HEK293 (cell line): ENCODE results near the gene PTGIR.

Source experiments
- CTCF ChIA-PET: fragments of 350-600 bp; formaldehyde crosslinking; extraction: SDS; loops from one replicate; lab custom pipeline; 2021; ENCODE audit warnings: antibody characterized with exemption; lab: Yijun Ruan, JAX
- POLR2A ChIA-PET: fragments of 300-600 bp; formaldehyde crosslinking; extraction: SDS; loops from one replicate; lab custom pipeline; 2020; ENCODE audit warnings: antibody characterized with exemption, inconsistent platforms; lab: Yijun Ruan, JAX
- H3K27ac ChIP-seq: fragments of 200-500 bp; sonication (Bioruptor generic); 2 replicates; pipeline ENCODE4 v1.5.1; 2014; ENCODE audit warnings: low read depth, low read length, control low read depth, inconsistent platforms; ENCODE audit errors: extremely low read depth
- H3K36me3 ChIP-seq, 2 experiments: fragments of 200-500 bp in 1 of 2; sonication (Bioruptor generic) in 1 of 2; 1 replicate in 1 of 2; 2 replicates in 1 of 2; pipeline ENCODE4 v1.5.1; 2014 to 2017; ENCODE audit warnings: inconsistent platforms in 2 of 2, low read length in 2 of 2; ENCODE audit not compliant: control insufficient read depth in 2 of 2, insufficient read depth in 1 of 2
- H3K4me1 ChIP-seq: fragments of 200-500 bp; sonication (Bioruptor generic); 2 replicates; pipeline ENCODE4 v1.5.1; 2014; ENCODE audit warnings: mild to moderate bottlenecking, low read length, inconsistent platforms; ENCODE audit not compliant: control insufficient read depth, insufficient read depth
- H3K4me3 ChIP-seq: 2 replicates; pipeline ENCODE4 v1.5.1; 2011; ENCODE audit warnings: low read depth, mild to moderate bottlenecking, control low read depth, low read length, moderate library complexity
- H3K9me3 ChIP-seq: fragments of 200-500 bp; sonication (Bioruptor generic); 2 replicates; pipeline ENCODE4 v1.5.1; 2014; ENCODE audit warnings: low read depth, low read length, inconsistent platforms; ENCODE audit not compliant: control insufficient read depth, insufficient read depth
- GLIS2 ChIP-seq: fragments of 450-650 bp; formaldehyde crosslinking; IDR thresholded peaks from 2 replicates; pipeline ENCODE4 v1.5.1; 2016; ENCODE audit warnings: missing biosample characterization, missing genetic modification characterization
- PRDM2 ChIP-seq: fragments of 450-650 bp; formaldehyde crosslinking; IDR thresholded peaks from 2 replicates; pipeline ENCODE4 v1.5.1; 2016; ENCODE audit warnings: missing biosample characterization, missing genetic modification characterization, borderline replicate concordance
- TSHZ1 ChIP-seq: fragments of 450-650 bp; formaldehyde crosslinking; IDR thresholded peaks from 2 replicates; pipeline ENCODE4 v1.5.1; 2016; ENCODE audit warnings: missing biosample characterization, missing genetic modification characterization, borderline replicate concordance
- ZBTB10 ChIP-seq: fragments of 450-650 bp; formaldehyde crosslinking; IDR thresholded peaks from 2 replicates; pipeline ENCODE4 v1.5.1; 2016; ENCODE audit warnings: missing biosample characterization, missing genetic modification characterization
- ZBTB20 ChIP-seq: fragments of 450-650 bp; formaldehyde crosslinking; IDR thresholded peaks from 2 replicates; pipeline ENCODE4 v1.5.1; 2016; ENCODE audit warnings: missing biosample characterization, missing genetic modification characterization
- ZBTB44 ChIP-seq: fragments of 450-650 bp; IDR thresholded peaks from 2 replicates; pipeline ENCODE4 v1.5.1; 2018; ENCODE audit warnings: missing biosample characterization, mild to moderate bottlenecking, missing genetic modification characterization
- ZBTB48 ChIP-seq: fragments of 450-650 bp; formaldehyde crosslinking; IDR thresholded peaks from 2 replicates; pipeline ENCODE4 v1.5.1; 2016; ENCODE audit warnings: missing biosample characterization, missing genetic modification characterization
- ZNF148 ChIP-seq: fragments of 450-650 bp; formaldehyde crosslinking; IDR thresholded peaks from 2 replicates; pipeline ENCODE4 v1.5.0; 2017; ENCODE audit warnings: missing biosample characterization, missing genetic modification characterization, borderline replicate concordance
- ZNF202 ChIP-seq: fragments of 450-650 bp; formaldehyde crosslinking; IDR thresholded peaks from 2 replicates; pipeline ENCODE4 v1.5.1; 2016; ENCODE audit warnings: missing biosample characterization, missing genetic modification characterization, borderline replicate concordance
- ZNF24 ChIP-seq: fragments of 450-650 bp; formaldehyde crosslinking; IDR thresholded peaks from 2 replicates; pipeline ENCODE4 v1.5.1; 2016; ENCODE audit warnings: missing biosample characterization, missing genetic modification characterization
- ZNF335 ChIP-seq: fragments of 450-650 bp; formaldehyde crosslinking; conservative IDR thresholded peaks from 2 replicates; pipeline ENCODE4 v1.5.1; 2016; ENCODE audit warnings: missing biosample characterization, missing genetic modification characterization
- ZNF398 ChIP-seq: fragments of 450-650 bp; formaldehyde crosslinking; IDR thresholded peaks from 2 replicates; pipeline ENCODE4 v1.5.1; 2017; ENCODE audit warnings: missing biosample characterization, missing genetic modification characterization
- ZNF416 ChIP-seq: fragments of 450-650 bp; formaldehyde crosslinking; IDR thresholded peaks from 2 replicates; pipeline ENCODE4 v1.5.1; 2016; ENCODE audit warnings: missing biosample characterization, missing genetic modification characterization
- ZNF513 ChIP-seq: fragments of 450-650 bp; IDR thresholded peaks from 2 replicates; pipeline ENCODE4 v1.5.1; 2018; ENCODE audit warnings: missing biosample characterization, missing genetic modification characterization
- ZNF561 ChIP-seq: fragments of 450-650 bp; IDR thresholded peaks from 2 replicates; pipeline ENCODE4 v1.5.1; 2018; ENCODE audit warnings: missing biosample characterization, missing genetic modification characterization, borderline replicate concordance
- ZNF610 ChIP-seq: fragments of 450-650 bp; formaldehyde crosslinking; IDR thresholded peaks from 2 replicates; pipeline ENCODE4 v1.5.1; 2016; ENCODE audit warnings: missing biosample characterization, missing genetic modification characterization, borderline replicate concordance

PTGIR gene

GRCh38 chr19:46660551-46661019 is 35.7 kb upstream of the PTGIR start:
- Histone ChIP-seq H3K36me3 (no peaks in the 10 kb centered on the region; a peak in 1 of 3 replicates), H3K4me3 (peak overlapping the region; percentile 45), H3K9me3 (no peaks in the 10 kb centered on the region), H3K4me1 (peaks cover 21% of the 10 kb centered on the region), H3K27ac (peak overlapping the region; percentile 27; the same call in 1 of the 2 replicates)
- ChIA-PET POLR2A (interaction anchor here (0.5 to 2.7 kb wide), 12 partner anchors 8 to 774 kb away, joined by 3 to 27 read pairs (median 4); partner anchors contain the start of genes CALM3, IRF2BP1 and TMEM160), CTCF (interaction anchor here (0.6 to 7.6 kb wide), 24 partner anchors 14 to 465 kb away, joined by 3 to 327 read pairs (median 8); partner anchors contain the start of genes GNG8 and PTGIR)
- no peak for TF ChIP-seq TSHZ1 (tag by site-specific recombination)
- TF ChIP-seq ZNF335: peak; percentile 98
- no peak for TF ChIP-seq ZNF610 (tag by site-specific recombination)
- TF ChIP-seq ZNF148: no peak
- peak; percentile 47 for TF ChIP-seq GLIS2
- TF ChIP-seq ZBTB20 (tag by site-specific recombination): peak; percentile 49; the same call in 1 of the 2 replicates
- no peak for TF ChIP-seq ZNF416 (tag by site-specific recombination)
- TF ChIP-seq PRDM2 (tag by site-specific recombination): no peak
- TF ChIP-seq ZBTB44: no peak
- no peak for TF ChIP-seq ZNF202
- peak; percentile 39; the same call in 1 of the 2 replicates for TF ChIP-seq ZBTB48 (tag by site-specific recombination)
- TF ChIP-seq ZBTB10 (tag by site-specific recombination): peak; percentile 57
- peak; percentile 49; the same call in 1 of the 2 replicates for TF ChIP-seq ZNF398
- TF ChIP-seq ZNF561 (tag by site-specific recombination): no peak
- TF ChIP-seq ZNF24 (tag by site-specific recombination): no peak
- TF ChIP-seq ZNF513: peak; percentile 90
